HUES64 (cell line): ENCODE results near the gene HTR3D. TPM values are rescaled to one million over a fixed set of nuclear protein-coding genes. Genes with fewer than 3 reads are reported as not detected.

Experiments
- H3K27ac ChIP-seq: 2 replicates; pipeline ENCODE4 v1.7.0; 2013; ENCODE audit warnings: low read depth, low read length, inconsistent platforms
- H3K27me3 ChIP-seq: 2 replicates; pipeline ENCODE4 v1.6.1; 2013; ENCODE audit warnings: mild to moderate bottlenecking, low read length; ENCODE audit not compliant: insufficient read depth
- H3K36me3 ChIP-seq: 2 replicates; pipeline ENCODE4 v1.6.1; 2013; ENCODE audit warnings: mild to moderate bottlenecking, low read length; ENCODE audit not compliant: insufficient read depth
- H3K4me1 ChIP-seq: 2 replicates; pipeline ENCODE4 v1.6.1; 2013; ENCODE audit warnings: mild to moderate bottlenecking, low read length, moderate library complexity; ENCODE audit not compliant: insufficient read depth
- H3K4me3 ChIP-seq: 2 replicates; pipeline ENCODE4 v1.5.1; 2013; ENCODE audit warnings: mild to moderate bottlenecking, low read length, moderate library complexity
- H3K9ac ChIP-seq: 2 replicates; pipeline ENCODE4 v1.6.1; 2013; ENCODE audit warnings: mild to moderate bottlenecking, low read depth, low read length
- H3K9me3 ChIP-seq: 2 replicates; pipeline ENCODE4 v1.6.1; 2013; ENCODE audit warnings: low read depth, low read length; ENCODE audit not compliant: insufficient read depth
- WGBS: fragments of 150-250, 120-280 bp; methylation state at CpG from one replicate; pipeline ENCODE4 v1.1.7; 2013; ENCODE audit warnings: missing lambda C conversion rate; 5-methylcytosine and 5-hydroxymethylcytosine counted together
- polyA plus RNA-seq, 2 experiments: library from polyadenylated mRNA; stranded (reverse); fragments of 50-300 nt; gene quantifications; one replicate each; pipeline ENCODE4 v1.2.3, GENCODE V29; 2013

HTR3D gene
- polyA plus RNA-seq (2013, experiment 1 of 2): not detected
- not detected for polyA plus RNA-seq (2013, experiment 2 of 2)

- H3K36me3 ChIP-seq: no peaks in the 10 kb centered on the region
- H3K4me1 ChIP-seq: no peaks in the 10 kb centered on the region
- H3K9ac ChIP-seq: no peak within 1 kb of the TSS
- WGBS: 80% methylated on average over 4 of the region's 4 CpGs
- H3K27me3 ChIP-seq: no peaks in the 10 kb centered on the region
- no peaks in the 10 kb centered on the region for H3K9me3 ChIP-seq
- H3K4me3 ChIP-seq: no peak within 1 kb of the TSS
- H3K27ac ChIP-seq: no peak within 1 kb of the TSS
Observed at GRCh38 chr3:184031187-184031792, at the start of gene HTR3D. TSS of gene HTR3D (plus strand) at chr3:184031742. CDS start at chr3:184031742, 0 bp downstream.

GRCh38 chr3:183981990-183982644, 49.4 kb upstream of the HTR3D start:
- H3K36me3 ChIP-seq: peaks cover 53% of the 10 kb centered on the region
- 94% methylated on average over 5 of the region's 6 CpGs for WGBS

GRCh38 chr3:183984127-183984740, 47.3 kb upstream of the HTR3D start:
- peaks cover 64% of the 10 kb centered on the region for H3K36me3 ChIP-seq
- H3K9ac ChIP-seq: no peak overlapping the region
- H3K9me3 ChIP-seq: no peaks in the 10 kb centered on the region
- H3K4me3 ChIP-seq: no peak overlapping the region
- H3K27ac ChIP-seq: peak overlapping the region; percentile 40; the same call in 1 of the 2 replicates
- H3K4me1 ChIP-seq: peaks cover 18% of the 10 kb centered on the region
- no peaks in the 10 kb centered on the region for H3K27me3 ChIP-seq
- WGBS: 97% methylated on average over 4 of the region's 4 CpGs

More at GRCh38 chr3:183981990-183982644, 49.4 kb upstream of the HTR3D start:
- no peak overlapping the region for H3K9ac ChIP-seq
- peaks cover 23% of the 10 kb centered on the region for H3K4me1 ChIP-seq
- H3K27me3 ChIP-seq: no peaks in the 10 kb centered on the region
- H3K27ac ChIP-seq: no peak overlapping the region
- H3K9me3 ChIP-seq: no peaks in the 10 kb centered on the region
- H3K4me3 ChIP-seq: no peak overlapping the region

- Histone ChIP-seq H3K9ac (no peak overlapping the region; the same call in 1 of the 2 replicates), H3K27me3 (no peaks in the 10 kb centered on the region), H3K9me3 (no peaks in the 10 kb centered on the region), H3K36me3 (peaks cover 66% of the 10 kb centered on the region), H3K27ac (peak overlapping the region; percentile 64; the same call in 1 of the 2 replicates), H3K4me1 (peaks cover 18% of the 10 kb centered on the region), H3K4me3 (no peak overlapping the region)
- 55% methylated on average over 10 of the region's 11 CpGs for WGBS
Observed at GRCh38 chr3:183984749-183985729, 46.5 kb upstream of the HTR3D start.

- WGBS: 93% methylated on average over 11 of the region's 11 CpGs
- peaks cover 53% of the 10 kb centered on the region for H3K36me3 ChIP-seq
- H3K9ac ChIP-seq: no peak overlapping the region
- H3K4me3 ChIP-seq: no peak overlapping the region
- H3K4me1 ChIP-seq: peaks cover 18% of the 10 kb centered on the region
- no peaks in the 10 kb centered on the region for H3K27me3 ChIP-seq
- no peaks in the 10 kb centered on the region for H3K9me3 ChIP-seq
- H3K27ac ChIP-seq: no peak overlapping the region
Observed at GRCh38 chr3:183987000-183987600, 44.4 kb upstream of the HTR3D start.

GRCh38 chr3:183988216-183988790, 43.2 kb upstream of the HTR3D start:
- Histone ChIP-seq H3K4me3 (no peak overlapping the region), H3K9ac (no peak overlapping the region), H3K4me1 (peaks cover 18% of the 10 kb centered on the region), H3K27me3 (no peaks in the 10 kb centered on the region), H3K9me3 (no peaks in the 10 kb centered on the region), H3K36me3 (peaks cover 41% of the 10 kb centered on the region), H3K27ac (no peak overlapping the region)
- WGBS: 92% methylated on average over 16 of the region's 16 CpGs

GRCh38 chr3:183991403-183991802, 40.1 kb upstream of the HTR3D start:
- Histone ChIP-seq H3K27ac (no peak overlapping the region), H3K4me3 (no peak overlapping the region), H3K9ac (no peak overlapping the region), H3K27me3 (no peaks in the 10 kb centered on the region), H3K9me3 (no peaks in the 10 kb centered on the region), H3K4me1 (no peaks in the 10 kb centered on the region), H3K36me3 (peaks cover 29% of the 10 kb centered on the region)
- 90% methylated on average over 5 of the region's 5 CpGs for WGBS

GRCh38 chr3:184001761-184002160, 29.8 kb upstream of the HTR3D start:
- Histone ChIP-seq H3K4me3 (no peak overlapping the region), H3K36me3 (peaks cover 28% of the 10 kb centered on the region), H3K9ac (no peak overlapping the region), H3K27ac (no peak overlapping the region), H3K4me1 (peaks cover 5% of the 10 kb centered on the region; the same call in 1 of the 2 replicates), H3K27me3 (no peaks in the 10 kb centered on the region), H3K9me3 (no peaks in the 10 kb centered on the region)
- 89% methylated on average over 3 of the region's 3 CpGs for WGBS

GRCh38 chr3:184002469-184002868, 29.1 kb upstream of the HTR3D start:
- H3K27me3 ChIP-seq: no peaks in the 10 kb centered on the region
- H3K4me3 ChIP-seq: no peak overlapping the region
- H3K36me3 ChIP-seq: peaks cover 28% of the 10 kb centered on the region
- H3K27ac ChIP-seq: no peak overlapping the region
- 95% methylated on average over 11 of the region's 11 CpGs for WGBS
- no peaks in the 10 kb centered on the region for H3K9me3 ChIP-seq
- H3K4me1 ChIP-seq: peaks cover 5% of the 10 kb centered on the region; the same call in 1 of the 2 replicates
- H3K9ac ChIP-seq: no peak overlapping the region
